GM19238 (cell line): ENCODE measurements around the gene PLPP7.
"Not testable (repeated sequence)": the region's sequence is repeated elsewhere in the genome, so short reads cannot be mapped to it uniquely, and the experiment has no call there.

Experiments used
- DNase-seq: peaks from one replicate; pipeline ENCODE4 v3.0.0; 2011; ENCODE audit warnings: low spot score; ENCODE audit not compliant: insufficient read length

The PLPP7 gene

DNA sequence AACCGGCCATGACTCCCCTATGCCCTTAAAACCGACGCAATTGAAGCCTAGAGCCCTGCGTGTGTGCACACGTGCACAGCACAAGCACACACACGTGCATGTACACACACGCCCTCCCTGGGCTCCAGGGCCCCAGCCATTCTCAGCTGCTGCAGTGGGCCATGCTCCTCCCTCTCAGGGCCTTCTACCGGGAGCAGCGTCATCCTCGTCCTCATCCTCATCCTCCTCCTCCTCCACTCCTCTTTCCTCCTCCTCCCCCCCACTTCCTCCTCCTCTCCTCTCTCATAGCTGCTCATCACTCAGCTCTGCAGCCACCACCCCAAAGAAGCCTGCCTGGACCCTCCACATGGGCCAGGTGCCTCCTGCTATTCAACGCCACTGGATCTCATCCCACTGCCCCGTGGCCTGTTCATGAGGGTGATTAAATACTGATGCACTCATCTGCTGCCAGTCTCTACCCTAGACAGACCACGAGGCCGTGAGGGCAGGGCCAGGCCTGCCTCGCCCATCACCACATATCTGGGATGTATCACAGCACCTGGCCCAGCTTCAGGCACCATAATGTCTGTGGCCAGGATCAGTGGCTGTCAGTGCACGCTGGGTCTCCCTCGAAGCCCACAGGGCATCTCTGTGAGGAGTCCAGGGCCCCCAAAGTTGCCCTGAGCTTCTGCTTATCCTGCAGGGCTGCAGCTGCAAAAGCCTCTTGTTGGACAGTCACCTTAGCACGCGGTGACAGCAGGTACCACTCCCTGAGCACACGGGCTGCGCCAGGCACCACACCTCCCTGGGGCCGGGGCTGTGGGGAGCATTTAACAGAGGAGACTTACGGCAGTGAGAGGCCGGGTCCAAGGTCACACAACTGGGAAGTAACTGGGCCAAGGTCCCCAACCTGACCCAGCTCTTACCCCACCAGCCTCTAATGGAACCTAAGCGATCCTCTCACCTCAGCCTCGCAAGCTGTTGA lies 23.0 kb upstream of the PLPP7 start:
- DNase-seq = peak; percentile 0

- DNase-seq = no peak
These were observed 19.1 kb upstream of the PLPP7 start for GRCh38 chr9:131270171-131271015.

- DNase-seq = not testable (repeated sequence)
These were observed 18.6 kb upstream of the PLPP7 start for GRCh38 chr9:131271016-131271273.

GRCh38 chr9:131271506-131271931 lies 18.0 kb upstream of the PLPP7 start:
- DNase-seq = no peak

DNA sequence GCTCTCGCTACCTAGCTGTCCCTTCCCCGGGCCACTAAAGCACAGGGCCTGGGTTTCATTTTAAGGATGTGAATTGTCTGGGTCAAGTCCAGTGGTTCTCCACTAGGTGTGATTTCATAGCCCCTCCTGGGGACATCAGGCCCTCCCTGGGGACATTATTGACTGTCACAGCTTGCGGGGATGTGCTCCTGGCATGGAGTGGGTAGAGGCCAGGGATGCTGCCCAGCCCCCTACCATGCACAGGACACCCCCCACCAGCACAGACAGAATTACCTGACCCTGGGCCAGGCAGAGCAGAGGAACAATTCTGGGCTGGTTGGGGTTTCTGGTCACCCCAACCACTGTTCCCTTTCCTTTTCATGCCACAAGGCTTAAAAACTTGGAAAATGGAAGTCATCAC lies 17.3 kb upstream of the PLPP7 start:
- DNase-seq = no peak

DNA sequence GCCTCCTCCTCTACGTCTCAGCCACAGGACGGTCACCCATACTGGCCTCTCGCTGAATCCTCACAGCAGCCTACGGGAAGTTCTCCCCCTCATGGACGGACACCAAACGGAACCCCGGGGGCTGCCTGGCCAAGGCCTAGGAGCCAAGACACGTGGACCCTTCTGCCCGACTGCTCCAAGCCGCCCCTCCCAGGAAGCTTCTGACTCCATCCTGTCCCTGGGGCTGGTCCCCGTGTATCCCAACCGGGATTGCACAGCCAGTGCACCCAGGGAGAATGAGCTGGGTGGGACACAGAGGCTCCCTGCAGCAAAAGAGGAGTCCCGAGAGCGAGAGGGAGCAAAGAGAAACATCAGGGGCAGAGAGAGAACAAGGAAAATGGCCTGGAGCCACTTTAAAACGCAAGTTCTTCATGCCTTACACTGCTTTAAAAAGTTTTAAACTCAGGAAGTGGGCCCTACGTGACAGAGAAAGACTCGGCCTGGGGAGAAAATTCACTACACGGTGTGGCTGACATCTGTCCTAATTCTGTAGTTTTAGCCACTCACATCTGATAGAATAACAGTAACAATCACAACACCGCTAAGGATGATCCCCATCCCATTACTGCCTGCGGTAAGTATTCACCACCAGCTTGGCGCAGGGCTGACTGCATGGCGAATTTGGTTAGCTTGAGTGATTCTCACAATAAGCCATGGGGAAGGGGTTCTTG lies 16.2 kb upstream of the PLPP7 start:
- no peak for DNase-seq

- DNase-seq = no peak
These were observed 15.5 kb upstream of the PLPP7 start for GRCh38 chr9:131273856-131274673.

GRCh38 chr9:131274674-131275331 lies 14.7 kb upstream of the PLPP7 start:
- no peak for DNase-seq

DNA sequence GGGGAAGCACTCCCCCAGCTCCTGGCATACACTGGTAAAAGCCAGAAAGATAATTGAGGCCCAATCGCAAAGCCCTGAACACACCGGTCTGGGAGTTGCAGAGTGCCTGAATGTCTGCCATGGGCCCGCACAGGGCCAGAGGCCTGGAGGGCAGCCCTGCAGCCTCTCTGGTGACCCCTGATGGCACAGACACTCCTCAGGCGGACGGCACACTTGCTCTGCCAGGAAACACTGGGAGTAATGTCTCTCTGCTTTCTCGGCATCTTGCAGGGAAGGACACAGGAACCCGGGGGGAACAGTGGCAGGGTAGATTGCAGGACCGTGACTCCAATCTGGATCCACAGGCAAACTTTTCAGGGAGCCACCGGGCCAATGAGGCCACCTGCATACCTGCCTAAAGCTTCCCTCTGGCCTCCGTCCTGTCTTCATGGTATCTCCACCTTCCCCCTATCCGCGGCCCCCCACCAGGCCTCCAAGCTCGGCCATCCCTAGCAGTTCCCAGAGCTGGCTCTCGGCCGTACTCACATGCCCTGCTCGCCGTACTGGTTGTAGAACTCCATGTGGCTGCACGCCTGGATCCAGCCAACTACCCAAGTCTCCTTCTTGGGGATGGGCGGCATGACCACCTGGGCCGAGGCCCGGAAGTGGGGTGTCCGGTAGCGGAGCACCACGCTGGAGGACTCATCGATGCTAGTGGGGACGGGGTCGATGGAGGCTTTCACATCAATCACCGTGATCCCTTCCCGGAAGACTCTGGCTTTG lies 14.0 kb upstream of the PLPP7 start:
- DNase-seq = no peak

- peak; percentile 58 for DNase-seq
These were observed 13.2 kb upstream of the PLPP7 start, which contains the start of gene FAM78A for GRCh38 chr9:131276094-131276888. Gene FAM78A, minus strand, starts transcription at chr9:131276510. Its CDS starts 331 bp downstream, at chr9:131276179.

- no peak for DNase-seq
These were observed 12.6 kb upstream of the PLPP7 start for GRCh38 chr9:131276891-131277286.

DNA sequence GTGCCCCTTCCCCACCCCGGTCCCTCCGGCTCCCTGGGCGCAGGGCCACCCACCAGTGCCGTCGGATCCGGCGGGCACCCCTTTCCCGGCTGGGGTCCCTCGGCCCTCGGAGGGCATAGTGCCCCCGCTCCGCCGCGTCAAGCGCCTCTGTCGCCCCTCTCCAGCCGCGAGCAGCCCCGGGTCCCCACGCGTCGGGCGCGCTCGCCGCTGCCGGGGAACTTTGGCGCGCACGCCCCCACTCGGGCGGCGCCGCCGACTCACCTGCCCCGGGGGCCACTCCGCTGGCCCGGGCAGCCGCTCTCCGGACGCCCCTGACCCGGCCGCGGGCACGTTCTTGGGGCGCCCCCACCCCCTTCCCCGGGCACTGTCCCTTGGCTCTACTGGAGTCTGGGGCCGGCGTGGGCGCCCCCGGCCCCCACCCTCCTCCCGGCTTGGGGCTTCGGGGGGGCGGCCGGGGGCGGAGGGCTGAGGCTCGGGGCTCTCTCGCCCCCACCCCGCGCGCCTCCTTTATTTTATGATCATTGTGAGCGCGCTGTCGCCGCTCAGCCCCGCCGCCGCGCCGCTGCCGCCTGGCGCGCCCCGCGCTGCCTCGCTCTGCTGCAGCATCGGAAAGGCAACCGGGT lies 12.1 kb upstream of the PLPP7 start:
- no peak for DNase-seq

DNA sequence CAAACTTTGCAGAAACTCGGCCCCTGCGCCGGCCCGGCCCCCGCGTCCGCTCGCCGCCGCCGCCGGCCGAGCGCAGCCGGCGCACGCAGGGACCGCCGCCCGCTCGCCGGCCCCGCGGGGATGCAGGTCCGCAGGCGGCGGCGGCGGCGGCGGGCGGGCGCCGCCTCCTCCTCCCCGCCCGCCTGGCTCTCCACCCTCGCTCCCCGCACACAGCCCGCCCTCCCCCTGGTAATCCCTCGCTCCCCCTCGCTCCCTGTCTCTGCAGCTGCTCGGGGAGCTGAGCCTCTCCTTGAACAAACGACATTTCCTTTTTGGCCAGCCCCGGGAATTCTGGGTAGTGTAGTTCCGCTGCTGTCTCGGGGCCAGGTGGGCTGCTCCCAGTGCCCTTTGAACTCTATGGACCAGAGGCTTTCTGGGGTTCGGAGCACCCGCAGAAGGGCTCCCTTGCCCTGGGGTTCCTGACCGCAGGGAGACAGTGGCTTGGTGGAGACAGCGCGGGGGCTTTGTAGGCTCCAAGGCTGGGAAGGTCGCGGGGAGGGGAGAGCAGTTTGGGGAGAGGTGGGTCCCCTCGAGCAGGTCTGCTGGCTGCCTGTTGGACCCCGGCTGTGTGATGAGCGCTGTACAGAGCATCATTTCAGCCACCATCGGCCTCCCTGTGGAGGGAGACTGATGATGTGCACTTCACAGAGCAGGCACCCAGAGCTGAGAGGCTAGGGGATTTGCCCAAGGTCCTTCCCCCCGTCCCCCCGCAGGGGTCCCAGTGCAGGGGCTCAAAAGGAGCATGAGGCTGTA lies 11.4 kb upstream of the PLPP7 start:
- peak; percentile 95 for DNase-seq

- DNase-seq = no peak
These were observed 10.8 kb upstream of the PLPP7 start for GRCh38 chr9:131278702-131279111.

DNA sequence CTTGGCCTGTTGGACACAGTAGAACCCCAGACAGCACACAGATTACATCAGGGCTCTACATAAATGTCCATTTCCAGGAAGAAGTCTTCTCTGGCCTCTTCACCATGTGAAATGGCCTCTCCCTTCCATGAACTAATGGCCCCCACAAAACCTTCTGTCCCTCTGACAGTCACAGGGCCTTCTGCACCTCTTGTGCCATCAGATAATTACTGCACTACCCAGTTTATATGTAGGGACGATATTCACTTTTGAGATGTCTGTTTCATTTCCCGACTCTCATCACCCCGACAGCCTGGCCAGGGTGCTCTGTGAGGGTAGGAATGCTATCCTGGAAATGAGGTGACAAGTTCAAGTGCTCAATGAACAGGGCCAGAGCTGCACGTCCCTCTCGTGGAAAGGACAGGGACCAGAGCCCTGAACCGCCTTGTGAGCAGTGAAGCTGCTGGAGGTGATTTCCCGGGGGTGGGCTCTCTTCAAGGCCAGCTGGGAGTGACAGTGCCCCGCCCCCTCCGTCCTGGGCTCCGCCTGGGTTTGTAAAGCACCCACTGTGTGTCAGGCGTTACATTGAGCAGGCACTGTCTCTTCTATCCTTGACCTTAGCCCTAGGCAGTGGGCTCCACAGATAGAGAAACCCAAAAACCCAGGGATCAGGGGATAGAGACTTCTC lies 10.2 kb upstream of the PLPP7 start:
- DNase-seq = no peak

DNA sequence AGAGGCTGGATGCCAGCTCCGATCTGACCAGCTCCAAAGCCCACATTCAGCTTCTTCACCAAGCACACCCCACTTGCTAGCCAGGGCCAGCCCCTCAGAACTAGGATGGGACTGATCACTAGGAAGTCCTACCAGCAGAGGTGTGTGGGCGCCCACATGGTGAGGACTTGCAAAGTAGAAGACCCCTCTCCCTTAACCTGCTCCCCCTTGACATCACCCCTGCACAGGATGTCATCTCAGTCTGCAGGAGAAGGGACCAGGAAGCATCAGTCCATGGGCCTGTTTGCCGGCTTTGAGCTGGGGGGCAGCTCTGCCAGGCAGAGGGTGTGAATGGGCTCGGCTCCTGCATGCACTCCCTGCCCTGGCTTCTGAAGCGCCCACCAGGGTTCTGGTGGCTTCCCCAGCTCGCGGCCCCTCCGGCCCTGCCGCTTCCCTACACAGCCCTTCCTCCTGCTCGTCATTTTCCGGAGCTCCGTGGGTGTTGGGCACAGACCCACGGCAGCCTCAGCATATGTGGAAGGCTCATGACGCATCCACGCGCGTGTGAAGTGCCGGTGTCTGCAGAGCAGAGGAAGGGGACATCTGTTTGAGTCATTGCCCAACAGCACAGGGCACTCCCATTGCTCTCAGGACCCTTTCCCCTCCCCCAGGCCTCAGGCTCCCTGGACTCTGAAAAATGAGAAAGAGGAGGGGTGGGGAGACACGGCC lies 9.5 kb upstream of the PLPP7 start:
- no peak for DNase-seq
